Measurements from ENCODE around the gene SPPL2B. TPM values are rescaled to one million over a fixed set of nuclear protein-coding genes. Genes with fewer than 3 reads are reported as not detected.

Gene SPPL2B
- total RNA-seq, 1 experiment from 2014 or later, result 18.2 TPM

DNA sequence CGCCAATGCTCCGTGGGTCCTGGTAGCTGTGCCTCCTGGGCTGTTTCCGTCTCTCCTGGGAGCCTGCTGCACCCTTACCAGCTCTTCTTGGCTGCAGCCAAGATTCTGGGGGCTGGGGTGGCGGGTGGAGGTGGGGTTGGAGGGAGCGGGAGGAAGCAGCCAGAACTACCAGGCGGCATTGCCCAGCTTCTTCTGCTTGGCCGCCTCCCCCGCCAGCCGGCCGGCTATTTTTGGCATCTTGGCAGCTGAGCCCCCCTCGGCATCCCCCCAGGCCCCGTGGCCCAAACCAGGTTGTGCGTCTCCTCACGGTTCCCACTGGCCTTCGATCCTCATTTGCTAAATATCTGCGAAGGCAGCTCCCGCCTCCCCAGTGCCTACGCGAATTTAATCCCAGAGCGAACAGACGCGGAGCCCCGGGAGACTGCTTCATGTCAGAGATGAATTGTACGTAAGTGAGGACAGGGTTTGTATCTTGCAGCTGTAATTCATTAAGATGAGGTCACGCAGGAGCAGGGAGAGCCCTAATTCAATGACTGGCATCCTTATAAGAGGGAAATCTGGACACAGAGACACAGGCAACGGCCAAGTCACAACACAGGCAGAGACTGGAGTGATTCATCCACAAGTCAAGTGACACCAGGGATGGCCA is 33.7 kb upstream of the SPPL2B start:
- Histone ChIP-seq H3K4me2 (ENCODE audit: low read depth, low read length, poor library complexity, severe bottlenecking) (no peak overlapping the region), H3K79me2 (ENCODE audit: low read length) (no peaks in the 10 kb centered on the region), H3K4me3 (ENCODE audit: low read length) (no peak overlapping the region), H3K27me3 (ENCODE audit: low read length) (no peaks in the 10 kb centered on the region), H4K20me1 (ENCODE audit: insufficient read depth, low read depth, low read length) (no peaks in the 10 kb centered on the region), H3K9me3 (ENCODE audit: low read length) (no peaks in the 10 kb centered on the region), H3K9me2 (replicated peaks; ENCODE audit: insufficient read depth, low read length) (no peaks in the 10 kb centered on the region), H3K27ac (ENCODE audit: low read length) (no peak overlapping the region), H2AFZ (ENCODE audit: low read length) (no peak overlapping the region), H3K36me3 (ENCODE audit: insufficient read depth, low read length) (no peaks in the 10 kb centered on the region), H3K9ac (ENCODE audit: low read length) (no peak overlapping the region), H3K4me1 (ENCODE audit: low read length) (peaks cover 4% of the 10 kb centered on the region)
- no peak for DNase-seq

DNA sequence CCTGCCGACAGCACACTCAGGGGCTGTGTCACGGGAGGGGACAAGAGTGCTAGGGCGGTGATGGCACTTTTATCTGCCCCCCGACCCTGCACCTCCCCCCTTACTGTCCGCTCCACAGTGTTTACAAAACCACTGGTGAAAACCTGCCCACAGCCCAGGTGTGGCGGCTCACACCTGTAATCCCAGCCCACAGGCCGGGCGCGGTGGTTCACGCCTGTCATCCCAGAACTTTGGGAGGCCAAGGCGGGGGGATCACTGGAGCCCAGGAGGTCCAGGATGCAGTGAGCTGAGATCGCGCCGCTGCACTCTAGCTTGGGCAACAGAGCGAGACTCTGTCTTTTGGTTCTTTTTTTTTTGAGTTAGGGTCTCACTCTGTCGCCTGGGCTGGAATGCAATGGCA is 32.3 kb upstream of the SPPL2B start:
- Histone ChIP-seq H3K36me3 (ENCODE audit: insufficient read depth, low read length) (no peaks in the 10 kb centered on the region), H4K20me1 (ENCODE audit: insufficient read depth, low read depth, low read length) (no peaks in the 10 kb centered on the region), H3K79me2 (ENCODE audit: low read length) (no peaks in the 10 kb centered on the region), H3K4me1 (ENCODE audit: low read length) (no peaks in the 10 kb centered on the region), H3K9me2 (replicated peaks; ENCODE audit: insufficient read depth, low read length) (no peaks in the 10 kb centered on the region), H3K9me3 (ENCODE audit: low read length) (no peaks in the 10 kb centered on the region), H3K4me2 (ENCODE audit: low read depth, low read length, poor library complexity, severe bottlenecking) (no peak overlapping the region), H3K9ac (ENCODE audit: low read length) (no peak overlapping the region), H3K27ac (ENCODE audit: low read length) (no peak overlapping the region), H3K27me3 (ENCODE audit: low read length) (no peaks in the 10 kb centered on the region), H2AFZ (ENCODE audit: low read length) (no peak overlapping the region), H3K4me3 (ENCODE audit: low read length) (no peak overlapping the region)
- no peak for DNase-seq

DNA sequence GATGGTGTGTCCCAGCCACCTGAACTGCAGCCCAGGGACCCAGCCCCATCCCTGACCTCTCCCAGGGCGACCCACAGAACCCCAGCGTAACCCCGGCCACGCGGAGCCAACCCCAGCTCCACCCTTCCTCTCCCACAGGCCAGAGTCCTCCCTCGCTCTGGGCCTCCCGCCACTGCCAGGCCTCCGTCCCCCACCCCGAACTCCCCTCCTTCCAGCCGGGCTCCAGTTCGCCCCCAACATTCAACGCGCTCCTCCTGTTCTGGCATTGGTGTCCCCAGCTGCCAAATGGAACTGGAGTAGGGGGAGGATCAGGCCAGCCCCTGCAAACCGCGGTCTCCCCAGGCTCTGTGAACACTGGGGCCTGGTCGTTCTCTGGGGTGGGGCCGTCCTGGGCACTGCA is 28.0 kb upstream of the SPPL2B start:
- H2AFZ ChIP-seq (ENCODE audit: low read length), result no peak overlapping the region
- no peaks in the 10 kb centered on the region for H3K9me3 ChIP-seq (ENCODE audit: low read length)
- no peak overlapping the region for H3K4me2 ChIP-seq (ENCODE audit: low read depth, low read length, poor library complexity, severe bottlenecking)
- H3K9me2 ChIP-seq (replicated peaks; ENCODE audit: insufficient read depth, low read length), result no peaks in the 10 kb centered on the region
- no peak overlapping the region for H3K4me3 ChIP-seq (ENCODE audit: low read length)
- H3K36me3 ChIP-seq (ENCODE audit: insufficient read depth, low read length), result no peaks in the 10 kb centered on the region
- no peak overlapping the region for H3K27ac ChIP-seq (ENCODE audit: low read length)
- no peak for DNase-seq
- no peaks in the 10 kb centered on the region for H3K4me1 ChIP-seq (ENCODE audit: low read length)
- H3K27me3 ChIP-seq (ENCODE audit: low read length), result no peaks in the 10 kb centered on the region
- H4K20me1 ChIP-seq (ENCODE audit: insufficient read depth, low read depth, low read length), result no peaks in the 10 kb centered on the region
- H3K79me2 ChIP-seq (ENCODE audit: low read length), result no peaks in the 10 kb centered on the region
- H3K9ac ChIP-seq (ENCODE audit: low read length), result no peak overlapping the region

DNA sequence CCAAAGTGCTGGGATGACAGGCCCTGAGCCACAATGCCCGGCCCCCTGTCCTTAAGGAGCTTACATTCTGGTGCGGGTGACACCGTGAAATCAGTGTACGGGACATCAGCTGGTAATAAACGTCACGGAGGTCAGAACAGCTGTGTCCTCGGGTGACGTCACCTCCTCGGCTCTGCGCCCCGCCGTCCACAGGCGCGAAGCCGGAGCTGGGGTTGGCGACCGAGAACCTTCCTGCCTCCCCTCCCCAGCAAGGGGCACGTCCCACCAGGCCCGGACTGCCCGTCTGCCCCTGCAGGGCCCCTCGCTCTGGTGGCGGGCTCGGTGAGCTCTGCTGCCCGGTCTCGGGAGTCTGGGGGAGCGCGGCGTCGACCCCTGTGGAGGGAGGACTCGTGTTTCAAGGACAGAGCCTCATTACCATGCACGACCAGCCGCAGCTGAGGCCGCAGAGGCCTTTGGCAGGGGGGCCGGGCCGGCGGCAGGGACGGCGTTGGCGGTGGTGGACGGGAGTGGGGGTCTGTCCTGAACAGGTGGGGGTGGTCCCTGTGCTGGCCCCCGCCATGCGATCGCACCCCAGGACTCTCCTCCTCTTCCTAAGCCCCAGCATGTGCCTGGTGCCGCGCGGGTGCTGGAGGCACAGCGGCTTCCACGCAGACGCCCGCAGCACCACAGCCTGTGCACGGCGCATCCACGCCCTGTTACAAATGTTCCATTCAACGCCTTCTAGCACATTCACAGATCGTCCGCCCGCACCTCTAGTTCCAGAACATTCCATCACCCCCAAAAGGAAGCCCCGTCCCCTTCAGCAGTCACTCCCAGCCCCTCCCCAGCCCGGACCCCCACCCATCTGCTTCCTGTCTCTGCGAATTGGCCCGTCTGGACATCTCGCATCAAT is 25.9 kb upstream of the SPPL2B start:
- no peak overlapping the region for H3K27ac ChIP-seq (ENCODE audit: low read length)
- no peaks in the 10 kb centered on the region for H3K4me1 ChIP-seq (ENCODE audit: low read length)
- H3K4me2 ChIP-seq (ENCODE audit: low read depth, low read length, poor library complexity, severe bottlenecking), result no peak overlapping the region
- H3K9me2 ChIP-seq (replicated peaks; ENCODE audit: insufficient read depth, low read length), result no peaks in the 10 kb centered on the region
- no peaks in the 10 kb centered on the region for H3K36me3 ChIP-seq (ENCODE audit: insufficient read depth, low read length)
- H3K79me2 ChIP-seq (ENCODE audit: low read length), result no peaks in the 10 kb centered on the region
- no peak overlapping the region for H2AFZ ChIP-seq (ENCODE audit: low read length)
- no peak overlapping the region for H3K4me3 ChIP-seq (ENCODE audit: low read length)
- DNase-seq, result no peak
- no peaks in the 10 kb centered on the region for H3K27me3 ChIP-seq (ENCODE audit: low read length)
- no peaks in the 10 kb centered on the region for H3K9me3 ChIP-seq (ENCODE audit: low read length)
- no peak overlapping the region for H3K9ac ChIP-seq (ENCODE audit: low read length)
- no peaks in the 10 kb centered on the region for H4K20me1 ChIP-seq (ENCODE audit: insufficient read depth, low read depth, low read length)

DNA sequence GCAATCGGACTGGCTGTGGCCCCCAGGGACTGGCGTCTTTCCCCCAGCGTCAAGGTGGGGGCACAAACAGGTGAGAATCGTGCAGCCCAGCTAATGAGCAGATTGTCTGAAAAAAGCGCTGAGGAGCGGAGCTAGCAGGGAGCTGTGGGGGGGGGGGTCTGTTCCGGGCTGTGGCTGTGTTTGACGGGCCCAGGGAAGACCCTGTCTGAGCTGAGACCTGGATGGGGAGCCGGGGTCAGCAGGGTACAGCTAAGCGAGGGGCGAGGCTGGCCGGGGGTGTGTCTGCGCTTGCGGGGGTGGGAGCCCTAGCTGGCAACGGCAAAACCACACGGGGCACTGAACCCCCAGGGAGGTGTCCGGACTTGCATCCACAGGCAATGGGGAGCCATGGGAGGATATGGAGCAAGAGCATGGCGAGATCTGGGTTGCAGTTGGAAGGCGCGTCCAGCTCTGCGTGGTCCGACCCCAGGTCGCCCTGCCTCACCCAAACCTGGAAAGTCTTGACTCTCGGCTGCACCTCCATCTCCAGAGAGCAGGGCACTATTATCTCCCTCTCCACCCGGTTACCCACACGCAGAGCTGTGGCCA is 25.2 kb upstream of the SPPL2B start:
- no peak for DNase-seq
- Histone ChIP-seq H3K4me3 (ENCODE audit: low read length) (no peak overlapping the region), H3K79me2 (ENCODE audit: low read length) (no peaks in the 10 kb centered on the region), H3K27ac (ENCODE audit: low read length) (no peak overlapping the region), H3K9me3 (ENCODE audit: low read length) (no peaks in the 10 kb centered on the region), H3K4me2 (ENCODE audit: low read depth, low read length, poor library complexity, severe bottlenecking) (no peak overlapping the region), H2AFZ (ENCODE audit: low read length) (no peak overlapping the region), H3K9me2 (replicated peaks; ENCODE audit: insufficient read depth, low read length) (no peaks in the 10 kb centered on the region), H4K20me1 (ENCODE audit: insufficient read depth, low read depth, low read length) (no peaks in the 10 kb centered on the region), H3K4me1 (ENCODE audit: low read length) (no peaks in the 10 kb centered on the region), H3K9ac (ENCODE audit: low read length) (no peak overlapping the region), H3K27me3 (ENCODE audit: low read length) (no peaks in the 10 kb centered on the region), H3K36me3 (ENCODE audit: insufficient read depth, low read length) (no peaks in the 10 kb centered on the region)

DNA sequence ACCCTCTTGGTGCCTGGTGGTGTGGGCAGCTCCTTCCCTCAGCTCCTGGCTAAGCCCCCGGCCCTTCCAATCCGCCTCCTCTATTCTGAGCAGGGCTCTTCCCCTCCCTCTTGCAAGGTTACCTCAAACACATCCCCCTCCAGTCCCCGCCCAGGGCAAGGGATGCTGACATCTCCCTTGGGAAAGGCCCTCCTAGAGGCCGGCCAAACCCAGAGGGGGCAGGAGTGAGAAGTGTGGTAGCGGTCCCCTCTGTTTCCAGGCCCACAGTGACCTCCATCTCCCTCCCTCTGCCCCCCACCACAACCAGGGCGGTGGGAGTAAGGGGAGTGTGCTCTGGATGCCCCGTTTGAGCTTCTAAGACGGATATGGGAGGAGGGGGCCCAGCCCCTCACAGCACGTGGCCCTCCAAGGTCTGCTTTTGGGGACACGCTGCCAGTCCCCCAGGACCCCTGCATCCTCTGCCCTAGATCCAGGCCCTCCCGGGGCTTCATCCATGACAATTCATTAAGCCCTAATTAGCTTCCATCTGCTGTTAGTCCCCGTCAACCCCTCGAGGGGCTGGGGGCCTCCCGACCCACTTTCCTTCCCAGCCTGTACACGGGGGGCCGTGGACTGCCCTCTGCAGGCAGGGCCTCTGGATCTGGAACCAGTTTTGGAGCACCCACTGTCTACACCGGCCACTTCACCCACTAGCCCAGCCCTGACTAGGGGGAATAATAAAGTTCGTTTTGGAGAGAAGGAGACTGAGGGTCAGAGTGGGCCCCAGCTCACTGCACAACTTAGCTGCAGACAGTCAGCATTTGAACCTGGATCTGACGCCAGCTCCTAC is 22.8 kb upstream of the SPPL2B start:
- H3K9me3 ChIP-seq (ENCODE audit: low read length), result no peaks in the 10 kb centered on the region
- no peaks in the 10 kb centered on the region for H3K9me2 ChIP-seq (replicated peaks; ENCODE audit: insufficient read depth, low read length)
- H3K4me1 ChIP-seq (ENCODE audit: low read length), result no peaks in the 10 kb centered on the region
- no peak for DNase-seq
- H3K4me2 ChIP-seq (ENCODE audit: low read depth, low read length, poor library complexity, severe bottlenecking), result no peak overlapping the region
- no peak overlapping the region for H3K27ac ChIP-seq (ENCODE audit: low read length)
- H2AFZ ChIP-seq (ENCODE audit: low read length), result no peak overlapping the region
- no peaks in the 10 kb centered on the region for H3K36me3 ChIP-seq (ENCODE audit: insufficient read depth, low read length)
- no peaks in the 10 kb centered on the region for H3K27me3 ChIP-seq (ENCODE audit: low read length)
- no peaks in the 10 kb centered on the region for H3K79me2 ChIP-seq (ENCODE audit: low read length)
- no peaks in the 10 kb centered on the region for H4K20me1 ChIP-seq (ENCODE audit: insufficient read depth, low read depth, low read length)
- H3K9ac ChIP-seq (ENCODE audit: low read length), result no peak overlapping the region
- no peak overlapping the region for H3K4me3 ChIP-seq (ENCODE audit: low read length)

DNA sequence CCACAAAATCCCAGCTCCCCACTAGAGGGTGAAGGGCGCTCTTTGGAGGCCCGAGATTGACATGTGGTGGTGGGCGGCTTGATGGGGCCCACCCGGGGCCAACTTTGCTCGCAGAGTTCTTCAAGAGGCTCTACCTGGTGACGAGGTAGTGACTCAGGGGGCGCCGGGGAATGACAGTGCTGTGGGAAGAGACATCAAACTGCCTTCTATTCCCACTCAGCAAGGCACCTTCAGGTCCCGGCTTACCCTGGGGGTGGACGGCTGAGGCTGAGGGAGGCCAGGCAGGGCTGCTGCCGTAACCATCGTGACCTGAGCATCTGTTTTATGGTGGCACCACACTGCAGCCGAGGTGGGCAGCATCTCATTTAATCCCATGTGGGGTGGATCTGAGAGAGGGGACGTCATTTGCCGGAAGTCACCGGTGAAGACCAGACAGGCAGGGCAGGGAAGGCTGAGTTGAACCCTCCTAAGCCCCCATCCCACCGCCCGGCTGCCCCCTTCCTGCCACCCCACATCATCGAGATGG is 22.1 kb upstream of the SPPL2B start:
- Histone ChIP-seq H3K79me2 (ENCODE audit: low read length) (no peaks in the 10 kb centered on the region), H3K9me2 (replicated peaks; ENCODE audit: insufficient read depth, low read length) (no peaks in the 10 kb centered on the region), H3K27ac (ENCODE audit: low read length) (no peak overlapping the region), H3K4me1 (ENCODE audit: low read length) (no peaks in the 10 kb centered on the region), H3K9ac (ENCODE audit: low read length) (no peak overlapping the region), H3K36me3 (ENCODE audit: insufficient read depth, low read length) (no peaks in the 10 kb centered on the region), H3K4me3 (ENCODE audit: low read length) (no peak overlapping the region), H2AFZ (ENCODE audit: low read length) (no peak overlapping the region), H3K9me3 (ENCODE audit: low read length) (no peaks in the 10 kb centered on the region), H3K27me3 (ENCODE audit: low read length) (no peaks in the 10 kb centered on the region), H4K20me1 (ENCODE audit: insufficient read depth, low read depth, low read length) (no peaks in the 10 kb centered on the region), H3K4me2 (ENCODE audit: low read depth, low read length, poor library complexity, severe bottlenecking) (no peak overlapping the region)
- no peak for DNase-seq

Measured in Karpas-422 (cell line).